Measurements from ENCODE around the gene IMPDH1. TPM values are rescaled to one million over a fixed set of nuclear protein-coding genes. Genes with fewer than 3 reads are reported as not detected.
A peak's percentile ranks its signal among the peaks of the same experiment; 100 is the strongest.

The IMPDH1 gene
- total and polyA plus RNA-seq, 9 of the 15 experiments (the other 6 are each of a cell fraction or from before 2014, with no cell fraction given) = 0.80 to 118 (median 64.3) TPM

DNA sequence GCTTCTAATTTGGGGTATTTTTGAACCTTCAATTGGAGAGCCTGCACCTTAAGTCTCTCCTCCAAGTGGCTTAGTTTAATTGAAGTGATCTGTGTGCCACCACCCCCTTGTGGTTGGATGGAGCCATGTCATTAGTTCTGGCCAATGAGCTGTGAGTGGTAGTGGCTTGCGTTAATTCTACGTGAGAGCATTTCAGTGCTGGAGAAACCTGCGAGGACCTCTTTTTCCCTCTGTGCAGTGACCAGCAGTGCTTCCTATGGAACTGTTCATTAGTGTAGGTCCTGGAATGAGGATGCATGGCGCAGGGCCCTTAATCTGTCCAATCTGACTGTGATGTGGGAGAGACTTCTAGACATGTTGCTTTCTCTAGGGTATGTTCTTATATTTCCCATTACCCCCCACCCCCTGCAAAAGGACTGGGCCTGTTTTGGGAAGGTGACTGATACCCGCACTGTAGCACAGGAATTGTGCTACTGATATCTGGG, 49.7 kb upstream of the IMPDH1 start (continued):
- TF ChIP-seq, protein P1, sequence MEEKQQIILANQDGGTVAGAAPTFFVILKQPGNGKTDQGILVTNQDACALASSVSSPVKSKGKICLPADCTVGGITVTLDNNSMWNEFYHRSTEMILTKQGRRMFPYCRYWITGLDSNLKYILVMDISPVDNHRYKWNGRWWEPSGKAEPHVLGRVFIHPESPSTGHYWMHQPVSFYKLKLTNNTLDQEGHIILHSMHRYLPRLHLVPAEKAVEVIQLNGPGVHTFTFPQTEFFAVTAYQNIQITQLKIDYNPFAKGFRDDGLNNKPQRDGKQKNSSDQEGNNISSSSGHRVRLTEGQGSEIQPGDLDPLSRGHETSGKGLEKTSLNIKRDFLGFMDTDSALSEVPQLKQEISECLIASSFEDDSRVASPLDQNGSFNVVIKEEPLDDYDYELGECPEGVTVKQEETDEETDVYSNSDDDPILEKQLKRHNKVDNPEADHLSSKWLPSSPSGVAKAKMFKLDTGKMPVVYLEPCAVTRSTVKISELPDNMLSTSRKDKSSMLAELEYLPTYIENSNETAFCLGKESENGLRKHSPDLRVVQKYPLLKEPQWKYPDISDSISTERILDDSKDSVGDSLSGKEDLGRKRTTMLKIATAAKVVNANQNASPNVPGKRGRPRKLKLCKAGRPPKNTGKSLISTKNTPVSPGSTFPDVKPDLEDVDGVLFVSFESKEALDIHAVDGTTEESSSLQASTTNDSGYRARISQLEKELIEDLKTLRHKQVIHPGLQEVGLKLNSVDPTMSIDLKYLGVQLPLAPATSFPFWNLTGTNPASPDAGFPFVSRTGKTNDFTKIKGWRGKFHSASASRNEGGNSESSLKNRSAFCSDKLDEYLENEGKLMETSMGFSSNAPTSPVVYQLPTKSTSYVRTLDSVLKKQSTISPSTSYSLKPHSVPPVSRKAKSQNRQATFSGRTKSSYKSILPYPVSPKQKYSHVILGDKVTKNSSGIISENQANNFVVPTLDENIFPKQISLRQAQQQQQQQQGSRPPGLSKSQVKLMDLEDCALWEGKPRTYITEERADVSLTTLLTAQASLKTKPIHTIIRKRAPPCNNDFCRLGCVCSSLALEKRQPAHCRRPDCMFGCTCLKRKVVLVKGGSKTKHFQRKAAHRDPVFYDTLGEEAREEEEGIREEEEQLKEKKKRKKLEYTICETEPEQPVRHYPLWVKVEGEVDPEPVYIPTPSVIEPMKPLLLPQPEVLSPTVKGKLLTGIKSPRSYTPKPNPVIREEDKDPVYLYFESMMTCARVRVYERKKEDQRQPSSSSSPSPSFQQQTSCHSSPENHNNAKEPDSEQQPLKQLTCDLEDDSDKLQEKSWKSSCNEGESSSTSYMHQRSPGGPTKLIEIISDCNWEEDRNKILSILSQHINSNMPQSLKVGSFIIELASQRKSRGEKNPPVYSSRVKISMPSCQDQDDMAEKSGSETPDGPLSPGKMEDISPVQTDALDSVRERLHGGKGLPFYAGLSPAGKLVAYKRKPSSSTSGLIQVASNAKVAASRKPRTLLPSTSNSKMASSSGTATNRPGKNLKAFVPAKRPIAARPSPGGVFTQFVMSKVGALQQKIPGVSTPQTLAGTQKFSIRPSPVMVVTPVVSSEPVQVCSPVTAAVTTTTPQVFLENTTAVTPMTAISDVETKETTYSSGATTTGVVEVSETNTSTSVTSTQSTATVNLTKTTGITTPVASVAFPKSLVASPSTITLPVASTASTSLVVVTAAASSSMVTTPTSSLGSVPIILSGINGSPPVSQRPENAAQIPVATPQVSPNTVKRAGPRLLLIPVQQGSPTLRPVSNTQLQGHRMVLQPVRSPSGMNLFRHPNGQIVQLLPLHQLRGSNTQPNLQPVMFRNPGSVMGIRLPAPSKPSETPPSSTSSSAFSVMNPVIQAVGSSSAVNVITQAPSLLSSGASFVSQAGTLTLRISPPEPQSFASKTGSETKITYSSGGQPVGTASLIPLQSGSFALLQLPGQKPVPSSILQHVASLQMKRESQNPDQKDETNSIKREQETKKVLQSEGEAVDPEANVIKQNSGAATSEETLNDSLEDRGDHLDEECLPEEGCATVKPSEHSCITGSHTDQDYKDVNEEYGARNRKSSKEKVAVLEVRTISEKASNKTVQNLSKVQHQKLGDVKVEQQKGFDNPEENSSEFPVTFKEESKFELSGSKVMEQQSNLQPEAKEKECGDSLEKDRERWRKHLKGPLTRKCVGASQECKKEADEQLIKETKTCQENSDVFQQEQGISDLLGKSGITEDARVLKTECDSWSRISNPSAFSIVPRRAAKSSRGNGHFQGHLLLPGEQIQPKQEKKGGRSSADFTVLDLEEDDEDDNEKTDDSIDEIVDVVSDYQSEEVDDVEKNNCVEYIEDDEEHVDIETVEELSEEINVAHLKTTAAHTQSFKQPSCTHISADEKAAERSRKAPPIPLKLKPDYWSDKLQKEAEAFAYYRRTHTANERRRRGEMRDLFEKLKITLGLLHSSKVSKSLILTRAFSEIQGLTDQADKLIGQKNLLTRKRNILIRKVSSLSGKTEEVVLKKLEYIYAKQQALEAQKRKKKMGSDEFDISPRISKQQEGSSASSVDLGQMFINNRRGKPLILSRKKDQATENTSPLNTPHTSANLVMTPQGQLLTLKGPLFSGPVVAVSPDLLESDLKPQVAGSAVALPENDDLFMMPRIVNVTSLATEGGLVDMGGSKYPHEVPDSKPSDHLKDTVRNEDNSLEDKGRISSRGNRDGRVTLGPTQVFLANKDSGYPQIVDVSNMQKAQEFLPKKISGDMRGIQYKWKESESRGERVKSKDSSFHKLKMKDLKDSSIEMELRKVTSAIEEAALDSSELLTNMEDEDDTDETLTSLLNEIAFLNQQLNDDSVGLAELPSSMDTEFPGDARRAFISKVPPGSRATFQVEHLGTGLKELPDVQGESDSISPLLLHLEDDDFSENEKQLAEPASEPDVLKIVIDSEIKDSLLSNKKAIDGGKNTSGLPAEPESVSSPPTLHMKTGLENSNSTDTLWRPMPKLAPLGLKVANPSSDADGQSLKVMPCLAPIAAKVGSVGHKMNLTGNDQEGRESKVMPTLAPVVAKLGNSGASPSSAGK (IDR thresholded peaks at IDR 0.05) = peak; percentile 25; the same call in 1 of the 2 replicates
- TF ChIP-seq PHF21A (IDR thresholded peaks at IDR 0.05; ENCODE audit: borderline replicate concordance, low read depth) (no peak), CHCHD3 (CRISPR knock-in tag; IDR thresholded peaks at IDR 0.05) (no peak), XRCC4 (IDR thresholded peaks at IDR 0.05; ENCODE audit: extremely low read depth, insufficient read depth, insufficient read length) (no peak), ZFPM2 (CRISPR knock-in tag; IDR thresholded peaks at IDR 0.05) (no peak), CBX3 (IDR thresholded peaks at IDR 0.05; ENCODE audit: borderline replicate concordance in 1 of 2, low read length in 2 of 2) (peak in 1 of 2 experiments; percentile 53; a peak in 1 of 3 replicates), ZNF121 (CRISPR knock-in tag; conservative IDR thresholded peaks at IDR 0.05) (no peak), XRCC5 (IDR thresholded peaks at IDR 0.05; ENCODE audit: low read depth, low read length) (peak; percentile 65; the same call in 1 of the 2 replicates), HNRNPLL (IDR thresholded peaks at IDR 0.05; ENCODE audit: low read depth, low read length, poor library complexity, severe bottlenecking) (peak; percentile 25), ZBTB1 (CRISPR knock-in tag; IDR thresholded peaks at IDR 0.05; ENCODE audit: borderline replicate concordance, low read depth) (no peak), TBP (optimal IDR thresholded peaks at IDR 0.05; ENCODE audit: low read depth, low read length) (peak; percentile 12), TRIM28 (IDR thresholded peaks at IDR 0.05) (no peak), NFYB (IDR thresholded peaks at IDR 0.05; ENCODE audit: extremely low read depth, insufficient read length) (peak; percentile 91), BCL6 (CRISPR knock-in tag; IDR thresholded peaks at IDR 0.05) (no peak), EWSR1 (IDR thresholded peaks at IDR 0.05; ENCODE audit: borderline replicate concordance, low read depth, partially characterized antibody) (no peak), ZNF24 (IDR thresholded peaks at IDR 0.05) (no peak), PRPF4 (IDR thresholded peaks at IDR 0.05; ENCODE audit: insufficient read depth, low read depth, low read length, poor library complexity, severe bottlenecking) (no peak), BRD9 (IDR thresholded peaks at IDR 0.05; ENCODE audit: low read depth, partially characterized antibody) (no peak), ZNF408 (CRISPR knock-in tag; IDR thresholded peaks at IDR 0.05; ENCODE audit: low read depth) (no peak)
